HG02588 (cell line): ENCODE data around the gene METTL2A.
"Not testable (repeated sequence)": the region's sequence is repeated elsewhere in the genome, so short reads cannot be mapped to it uniquely, and the experiment has no call there.

Source experiments
- ATAC-seq: cut with Tn5 transposase; IDR thresholded peaks from one replicate; pipeline ENCODE4 v1.9.1; 2021; ENCODE audit warnings: mild to moderate bottlenecking, moderate library complexity; ENCODE audit not compliant: unreplicated experiment

Gene METTL2A, protein sequence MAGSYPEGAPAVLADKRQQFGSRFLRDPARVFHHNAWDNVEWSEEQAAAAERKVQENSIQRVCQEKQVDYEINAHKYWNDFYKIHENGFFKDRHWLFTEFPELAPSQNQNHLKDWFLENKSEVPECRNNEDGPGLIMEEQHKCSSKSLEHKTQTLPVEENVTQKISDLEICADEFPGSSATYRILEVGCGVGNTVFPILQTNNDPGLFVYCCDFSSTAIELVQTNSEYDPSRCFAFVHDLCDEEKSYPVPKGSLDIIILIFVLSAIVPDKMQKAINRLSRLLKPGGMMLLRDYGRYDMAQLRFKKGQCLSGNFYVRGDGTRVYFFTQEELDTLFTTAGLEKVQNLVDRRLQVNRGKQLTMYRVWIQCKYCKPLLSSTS

DNA sequence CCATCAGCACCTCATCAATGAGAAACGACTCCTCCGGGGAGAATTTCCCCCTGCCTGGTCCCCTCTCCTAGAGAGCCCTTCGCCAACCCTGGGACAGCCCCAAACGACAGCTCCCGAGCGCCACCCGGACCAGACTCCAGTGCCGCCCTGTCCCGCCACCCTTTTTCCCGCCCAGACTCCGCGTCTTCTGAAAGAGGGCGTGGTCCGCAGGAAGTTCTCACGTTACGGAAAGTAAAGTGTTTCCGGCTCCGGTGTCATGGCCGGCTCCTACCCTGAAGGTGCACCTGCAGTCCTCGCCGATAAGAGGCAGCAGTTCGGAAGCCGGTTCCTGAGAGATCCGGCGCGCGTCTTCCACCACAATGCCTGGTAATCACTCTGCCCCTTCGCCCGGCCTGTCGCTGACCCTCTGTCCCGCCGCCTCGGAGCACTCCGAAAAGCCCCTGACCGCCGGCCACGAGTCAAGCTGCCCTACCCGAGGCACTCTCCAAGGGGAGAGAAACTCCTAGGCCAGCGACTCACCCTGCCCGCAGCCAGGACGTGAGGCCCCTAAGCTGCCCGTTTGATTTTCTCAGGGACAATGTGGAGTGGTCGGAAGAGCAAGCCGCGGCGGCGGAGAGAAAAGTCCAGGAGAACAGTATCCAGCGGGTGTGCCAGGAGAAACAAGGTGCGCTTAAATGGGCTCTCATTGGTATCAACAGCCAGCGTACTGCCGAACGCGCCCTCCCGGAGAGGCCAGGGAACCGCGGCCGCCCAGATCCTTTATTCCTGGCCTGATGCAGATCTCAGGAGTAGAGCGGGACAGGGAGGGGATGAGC is at the start of gene METTL2A:
METTL2A (plus strand) TSS at position 251 of the 815 bp plus-strand sequence; CDS start at position 257, 6 bp downstream.
- peak; percentile 90 for ATAC-seq

DNA sequence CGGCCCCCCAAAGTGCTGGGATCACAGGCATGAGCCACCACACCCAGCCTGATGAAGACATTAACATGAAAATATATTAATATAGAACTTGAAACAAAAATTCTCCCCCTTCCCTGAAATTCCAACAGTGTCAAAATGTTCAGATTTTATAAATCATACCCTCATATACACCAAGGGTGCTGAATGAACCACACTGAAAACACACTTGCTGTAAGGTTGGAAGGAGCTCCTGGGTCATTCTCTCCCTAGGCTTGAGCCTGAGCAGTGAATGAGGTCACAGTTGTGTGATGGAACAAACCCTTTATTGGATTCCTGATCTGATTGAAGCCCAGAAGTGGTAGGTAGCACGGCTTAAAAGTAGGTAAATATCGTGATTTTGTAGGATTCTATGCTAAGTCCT is 43.4 kb upstream of the METTL2A start, which contains the start of gene EFCAB3:
EFCAB3 (plus strand) TSS at position 301 of the 400 bp plus-strand sequence. CDS start 2,427 bp downstream, outside the sequence.
- ATAC-seq, result no peak

DNA sequence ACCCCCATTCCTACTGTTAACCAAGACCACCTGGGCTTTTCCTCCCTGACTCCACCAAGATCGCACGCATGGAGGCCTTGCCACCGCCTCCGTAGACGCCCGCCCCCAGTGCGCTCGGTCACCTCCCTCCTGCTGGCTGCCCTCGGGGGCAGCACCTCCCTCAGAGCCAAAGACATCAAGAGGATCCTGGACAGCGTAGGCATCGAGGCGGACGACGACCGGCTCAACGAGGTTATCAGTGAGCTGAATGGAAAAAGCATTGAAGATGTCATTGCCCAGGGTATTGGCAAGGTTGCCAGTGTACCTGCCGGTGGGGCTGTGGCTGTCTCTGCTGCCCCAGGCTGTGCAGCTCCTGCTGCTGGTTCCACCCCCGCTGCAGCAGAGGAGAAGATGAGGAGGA is 42.1 kb upstream of the METTL2A start:
- ATAC-seq, result no peak

DNA sequence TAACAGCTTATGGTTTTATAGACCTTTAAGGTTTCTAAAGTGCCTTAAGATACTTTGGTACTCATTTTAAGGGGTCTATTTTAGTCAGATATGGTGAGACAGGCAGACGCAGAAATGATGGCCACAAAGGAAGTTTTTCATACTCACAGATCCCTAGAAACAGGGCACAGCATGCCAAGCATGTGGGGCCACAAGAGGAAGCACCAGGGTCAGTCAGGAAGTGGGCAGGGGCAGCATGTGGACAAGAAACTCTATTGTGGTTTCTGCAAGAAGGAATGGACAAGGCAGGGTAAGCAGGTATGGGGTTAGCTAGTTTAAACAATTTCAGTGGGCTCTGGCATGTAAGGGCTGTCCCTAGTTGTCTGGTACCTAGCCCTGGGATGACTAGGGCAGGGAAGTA is 34.8 kb upstream of the METTL2A start:
- no peak for ATAC-seq

DNA sequence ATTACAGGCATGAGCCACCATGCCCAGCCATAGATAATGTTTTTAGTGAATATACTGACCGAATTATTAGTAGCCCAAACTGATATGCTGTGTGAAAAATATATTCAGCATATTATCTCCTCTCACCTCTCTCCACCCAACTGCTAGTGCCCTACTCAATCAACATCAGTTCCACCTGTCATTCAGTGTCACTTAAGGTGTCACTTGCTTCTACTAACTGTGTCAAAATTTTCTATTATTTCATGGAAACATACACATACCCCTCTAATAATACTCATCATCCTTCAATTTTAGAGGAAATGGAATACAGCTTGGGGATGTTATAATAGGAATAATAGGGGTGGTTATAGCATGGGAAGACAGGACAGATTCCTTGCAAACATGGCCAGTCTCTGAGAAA is 30.8 kb upstream of the METTL2A start:
- ATAC-seq, result no peak

DNA sequence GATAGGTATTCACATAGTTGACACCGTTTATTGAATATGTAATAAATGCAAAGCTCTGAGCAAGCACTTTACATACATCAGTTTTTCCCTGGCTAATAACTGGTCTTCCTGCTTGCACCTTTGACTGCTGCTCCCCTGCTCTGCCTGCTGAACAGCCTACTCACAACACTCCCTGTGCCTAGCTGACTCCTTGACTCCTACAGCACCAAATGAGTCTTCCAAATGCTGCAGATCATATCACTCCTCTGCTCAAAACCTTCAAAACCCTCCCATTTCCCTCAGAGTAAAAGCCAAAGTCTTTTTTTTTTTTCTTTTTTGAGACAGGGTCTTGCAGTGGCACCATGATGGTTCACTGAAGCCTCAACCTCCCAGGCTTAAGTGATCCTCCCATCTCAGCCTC is 24.8 kb upstream of the METTL2A start:
- ATAC-seq, result no peak

DNA sequence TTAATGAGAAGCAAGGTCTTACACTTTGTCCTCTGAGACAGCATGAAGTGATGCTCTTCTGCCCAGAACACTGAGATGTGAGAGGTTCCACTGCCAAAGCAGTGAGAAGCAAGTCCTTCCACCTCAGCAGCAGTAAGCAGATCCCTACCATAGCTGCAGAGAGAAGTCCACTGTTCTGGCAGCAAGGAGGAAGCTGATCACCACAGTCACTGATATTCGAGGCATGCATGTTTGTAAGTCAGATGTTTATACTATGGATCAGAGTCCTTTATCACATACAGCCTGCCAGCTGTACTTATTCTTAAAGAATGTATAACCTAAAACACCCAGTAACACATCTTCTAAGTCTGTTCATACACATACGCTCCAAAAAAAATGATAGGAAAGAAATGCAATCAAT is 18.2 kb upstream of the METTL2A start:
- ATAC-seq, result no peak

DNA sequence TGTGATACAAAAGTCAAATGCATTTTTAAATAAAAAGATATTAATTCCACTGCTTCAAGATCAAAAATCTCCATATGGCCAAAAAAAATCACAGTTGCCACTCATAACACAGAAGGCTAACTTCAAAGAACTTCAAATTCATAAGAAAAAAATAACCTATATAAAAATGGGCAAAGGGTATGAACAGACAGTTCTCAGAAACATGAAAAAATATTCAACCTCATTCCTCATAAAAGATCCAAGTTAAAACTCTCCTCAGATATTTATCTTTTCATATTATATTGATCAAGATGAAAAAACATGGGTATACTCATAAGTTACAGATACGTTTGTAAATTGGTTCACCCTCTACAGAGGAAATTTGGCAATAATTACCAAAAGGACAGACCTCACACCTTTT is 10.6 kb upstream of the METTL2A start:
- ATAC-seq, result not testable (repeated sequence)

DNA sequence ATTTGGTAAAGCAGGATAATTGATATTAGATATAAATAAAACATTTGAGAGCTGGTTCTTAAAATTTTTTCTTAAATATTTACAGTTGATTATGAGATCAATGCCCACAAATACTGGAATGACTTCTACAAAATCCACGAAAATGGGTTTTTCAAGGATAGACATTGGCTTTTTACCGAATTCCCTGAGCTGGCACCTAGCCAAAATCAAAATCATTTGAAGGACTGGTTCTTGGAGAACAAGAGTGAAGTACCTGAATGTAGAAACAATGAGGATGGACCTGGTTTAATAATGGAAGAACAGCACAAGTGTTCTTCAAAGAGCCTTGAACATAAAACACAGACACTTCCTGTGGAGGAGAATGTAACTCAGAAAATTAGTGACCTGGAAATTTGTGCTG is 2.5 kb downstream of the METTL2A start:
- not testable (repeated sequence) for ATAC-seq

DNA sequence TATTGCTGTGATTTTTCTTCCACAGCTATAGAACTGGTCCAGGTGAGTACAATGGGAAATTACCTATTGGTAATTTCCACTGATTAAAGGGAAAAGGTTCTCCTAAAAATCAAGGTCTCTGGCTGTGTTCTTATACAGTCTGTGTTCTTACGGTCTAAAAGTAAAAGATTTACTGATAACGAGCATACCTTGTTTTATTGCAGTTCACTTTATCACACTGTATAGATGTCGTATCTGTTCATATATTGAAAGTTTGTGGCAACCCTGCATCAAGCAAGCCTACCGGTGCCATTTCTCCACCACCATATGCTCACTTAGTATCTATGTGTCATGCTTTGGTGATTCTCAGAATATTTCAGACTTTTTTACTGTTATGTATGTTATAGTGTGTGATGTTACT is 11.6 kb downstream of the METTL2A start:
- ATAC-seq, result not testable (repeated sequence)

DNA sequence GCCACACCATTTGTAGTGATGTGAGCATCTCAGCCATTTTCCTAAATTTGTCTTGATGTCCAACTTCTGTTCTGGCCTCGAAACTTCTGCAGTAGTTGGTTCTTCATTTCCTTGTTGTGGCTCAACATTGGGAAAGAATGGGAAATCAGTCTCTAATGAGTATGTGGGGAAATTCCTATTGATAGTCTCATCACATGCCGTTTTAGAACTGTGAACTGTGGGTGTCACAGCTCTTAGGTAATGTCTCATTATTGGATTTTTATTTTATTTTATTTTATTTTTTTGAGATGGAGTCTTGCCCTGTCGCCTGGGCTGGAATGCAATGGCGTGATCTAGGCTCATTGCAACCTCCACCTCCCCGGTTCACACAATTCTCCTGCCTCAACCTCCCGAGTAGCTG is 17.5 kb downstream of the METTL2A start:
- not testable (repeated sequence) for ATAC-seq

DNA sequence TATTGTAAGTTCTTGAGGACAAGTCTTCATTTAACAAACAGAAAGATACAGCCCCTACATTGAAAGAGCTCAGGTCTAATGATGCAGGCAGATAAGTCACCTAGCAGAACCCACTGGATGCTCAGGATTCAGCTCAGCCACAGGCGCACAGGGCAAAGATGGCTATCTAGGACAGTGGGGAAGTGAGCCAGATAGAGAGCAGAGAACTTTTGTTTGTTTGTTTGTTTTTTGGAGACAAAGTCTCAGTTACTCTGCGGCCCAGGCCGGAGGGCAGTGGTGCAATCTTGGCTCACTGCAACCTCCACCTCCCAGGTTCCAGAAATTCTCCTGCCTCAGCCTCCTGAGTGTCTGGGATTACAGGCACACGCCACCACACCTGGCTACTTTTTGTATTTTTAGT is 20.4 kb downstream of the METTL2A start:
- no peak for ATAC-seq

DNA sequence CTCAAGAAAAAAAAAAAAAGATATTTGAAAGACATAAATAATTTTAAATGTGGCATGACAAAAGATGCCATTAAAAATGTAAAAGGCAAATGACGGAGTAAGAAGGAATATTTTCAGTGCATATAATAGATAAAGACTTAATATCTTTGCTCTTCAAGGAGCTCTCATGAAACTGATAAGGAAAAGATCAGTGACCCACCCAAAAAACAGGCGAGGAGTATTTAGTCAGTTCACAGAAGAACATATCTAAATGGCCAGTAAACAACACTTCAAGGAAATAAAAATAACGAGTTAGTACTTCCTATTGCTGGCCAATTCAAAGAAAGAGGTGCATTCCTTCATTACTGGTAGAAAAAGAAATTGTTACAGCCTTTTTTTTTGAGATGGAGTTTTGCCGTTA is 22.1 kb downstream of the METTL2A start:
- not testable (repeated sequence) for ATAC-seq

DNA sequence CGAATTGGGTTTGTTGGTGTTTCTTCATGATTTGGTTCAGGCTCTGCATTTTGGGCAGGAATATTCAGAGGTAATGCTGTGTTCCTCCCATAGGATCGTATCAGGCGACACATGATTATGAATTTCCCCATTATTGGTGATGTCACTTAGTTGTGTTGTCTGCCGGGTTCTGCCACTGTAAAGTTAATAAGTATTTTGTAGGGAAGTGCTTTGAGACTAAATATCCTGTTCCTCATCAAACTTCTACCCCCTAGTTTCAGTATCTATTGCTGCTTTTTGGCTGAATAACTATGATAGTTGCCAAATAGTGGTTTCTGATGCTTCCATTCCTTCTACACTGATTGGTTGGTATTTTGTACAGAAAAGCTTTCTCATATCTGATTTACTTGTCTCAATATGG is 28.5 kb downstream of the METTL2A start:
- ATAC-seq, result not testable (repeated sequence)

DNA sequence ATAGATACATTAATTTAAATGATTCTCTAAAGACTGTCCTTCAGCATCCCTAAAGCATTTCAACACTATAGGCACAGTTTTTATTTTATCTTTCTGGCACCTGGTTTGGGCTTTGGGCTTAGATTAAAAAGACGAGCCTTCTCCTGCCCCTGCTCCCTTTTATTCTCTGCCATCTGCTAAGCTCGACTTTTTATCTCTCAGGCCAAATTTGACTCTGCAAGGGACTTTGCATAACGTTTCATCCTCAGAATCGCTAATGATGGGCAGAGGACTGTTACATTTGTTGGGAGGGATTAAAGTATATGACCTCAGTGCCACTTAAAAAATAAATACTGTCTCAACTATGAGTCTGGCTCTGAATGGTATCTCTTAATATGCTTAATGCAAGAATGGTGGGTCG is 29.3 kb downstream of the METTL2A start:
- not testable (repeated sequence) for ATAC-seq

DNA sequence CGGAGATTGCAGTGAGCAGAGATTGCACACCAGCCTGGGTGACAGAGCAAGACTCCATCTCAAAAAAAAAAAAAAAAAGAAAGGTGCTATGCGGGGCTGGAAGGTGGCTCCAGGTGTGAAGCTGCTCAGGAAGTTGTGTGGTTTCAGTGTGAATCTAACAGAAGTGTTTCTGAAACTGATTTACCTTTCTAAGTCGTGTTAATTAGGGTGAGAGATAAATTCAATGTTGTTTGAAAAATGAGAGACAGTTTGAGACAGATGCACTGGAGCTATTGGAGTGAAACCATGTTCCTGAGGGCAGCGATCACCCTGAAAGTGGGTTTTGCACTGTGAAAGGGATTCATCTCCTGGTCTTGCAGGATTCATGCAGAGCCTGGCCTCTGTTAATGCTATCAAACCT is 30.0 kb downstream of the METTL2A start:
- ATAC-seq, result peak; percentile 25

DNA sequence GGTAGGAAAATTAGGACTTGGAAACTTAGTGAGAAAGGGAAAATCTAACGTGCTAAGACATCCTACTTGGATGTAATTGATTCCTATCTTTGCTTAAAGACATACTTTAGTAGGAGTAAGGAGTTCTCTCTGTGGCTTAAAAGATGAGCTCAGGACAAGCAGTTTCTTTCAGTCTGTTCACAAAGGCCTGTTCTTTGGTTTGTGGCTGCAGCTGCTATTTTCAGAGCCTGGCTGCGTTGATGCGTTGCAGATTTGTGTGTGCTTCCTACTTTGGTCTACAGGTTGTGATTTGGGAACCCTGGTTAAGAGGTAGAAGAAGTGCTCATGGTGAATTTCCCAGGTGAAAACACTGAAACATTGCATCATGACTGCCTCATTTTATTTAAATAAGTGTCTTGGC is 30.4 kb downstream of the METTL2A start:
- ATAC-seq, result peak; percentile 41

DNA sequence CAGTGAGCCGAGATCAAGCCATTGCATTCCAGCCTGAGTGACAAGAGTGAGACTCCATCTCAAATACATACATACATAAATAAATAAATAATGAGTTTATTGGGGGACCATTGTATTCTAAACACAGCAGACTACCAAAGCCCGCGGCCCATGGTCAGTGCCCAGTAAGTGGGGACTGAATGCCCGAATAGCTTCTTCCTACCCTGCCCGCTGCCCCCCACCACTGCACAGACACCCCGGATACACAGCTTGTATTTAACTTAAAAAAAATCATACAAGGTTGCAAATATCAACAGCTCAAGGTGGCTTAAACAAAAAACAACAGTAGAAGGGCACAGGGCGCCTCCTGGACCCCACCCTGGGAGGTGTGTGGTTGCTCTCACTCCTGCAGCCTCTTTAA is 32.3 kb downstream of the METTL2A start:
- ATAC-seq, result no peak

DNA sequence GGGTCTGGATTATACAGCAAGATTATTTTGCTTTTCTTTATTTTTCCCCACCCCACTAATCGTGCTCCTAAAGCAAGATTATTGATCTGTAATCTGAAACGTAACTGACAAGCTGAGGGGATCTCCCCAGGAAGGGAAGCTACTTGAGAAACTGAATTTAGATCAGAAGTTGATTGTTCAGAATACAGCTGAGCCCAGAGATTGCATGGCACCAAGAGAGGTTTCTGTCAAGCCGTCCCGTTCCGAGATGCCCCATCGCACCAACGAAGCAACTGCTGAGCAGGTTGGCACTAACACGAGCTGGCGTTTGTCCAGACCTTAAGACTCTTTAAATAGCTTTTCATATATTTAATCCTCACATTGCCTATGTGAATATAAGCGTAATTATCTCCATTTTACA is 34.8 kb downstream of the METTL2A start:
- not testable (repeated sequence) for ATAC-seq

DNA sequence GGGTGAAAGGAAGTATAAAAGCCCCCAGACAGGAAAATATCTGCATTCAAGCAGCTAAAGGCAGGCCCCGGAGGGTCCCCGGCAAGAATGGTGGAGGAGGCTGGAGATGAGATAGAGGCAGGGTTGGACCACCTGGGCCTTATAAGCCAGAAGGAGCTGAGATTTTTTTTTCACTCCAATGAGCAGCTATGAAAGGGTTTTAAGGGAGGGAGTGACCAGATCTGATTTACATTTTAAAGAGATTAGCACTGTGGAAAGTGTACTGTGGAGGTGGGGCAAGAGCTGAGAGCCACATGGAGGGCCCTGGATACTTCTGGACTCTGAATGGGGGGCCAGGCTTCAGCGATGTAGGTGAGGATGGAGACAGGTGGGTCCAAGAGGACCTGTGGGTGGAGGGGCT is 40.7 kb downstream of the METTL2A start:
- ATAC-seq, result not testable (repeated sequence)

DNA sequence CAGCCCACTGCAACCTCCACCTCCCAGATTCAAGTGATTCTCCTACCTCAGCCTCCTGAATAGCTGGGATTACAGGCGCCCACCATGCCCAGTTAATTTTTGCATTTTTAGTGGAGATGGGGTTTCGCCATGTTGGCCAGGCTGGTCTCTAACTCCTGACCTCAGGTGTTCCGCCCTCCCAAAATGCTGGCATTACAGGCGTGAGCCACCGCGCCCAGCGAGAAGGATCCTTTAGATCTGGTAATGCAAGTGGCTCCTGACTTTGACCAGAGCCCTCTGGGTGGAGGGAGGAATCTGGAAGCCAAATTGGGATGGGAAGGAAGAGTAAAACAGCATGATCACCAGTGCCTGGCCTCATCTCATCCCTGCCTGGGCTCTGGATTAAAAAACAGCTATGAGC is 41.6 kb downstream of the METTL2A start:
- ATAC-seq, result not testable (repeated sequence)
